Measurements from ENCODE around the gene RALGAPA1.

Gene RALGAPA1

DNA sequence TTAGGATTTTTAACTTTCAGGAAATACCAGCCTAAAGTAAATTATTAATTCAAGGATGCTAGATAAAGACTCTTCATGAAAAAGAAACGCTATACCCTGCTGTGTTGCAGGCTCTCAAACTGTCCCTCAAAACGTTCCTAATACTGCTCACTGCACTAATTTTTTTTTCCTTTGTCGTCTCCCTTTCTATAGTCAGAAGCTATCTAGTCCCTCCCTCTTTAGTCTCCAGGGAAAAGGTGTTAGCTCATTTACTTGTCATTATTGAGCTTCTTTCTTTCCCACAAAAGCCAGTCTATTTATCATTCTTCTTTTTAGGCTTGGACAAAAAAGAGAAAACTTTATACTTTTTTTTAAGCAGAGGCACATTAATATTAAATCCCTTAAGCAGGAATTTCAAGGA lies 305.4 kb downstream of the RALGAPA1 start:
- H3K27me3 ChIP-seq = peaks cover 12% of the 10 kb centered on the region
- H3K36me3 ChIP-seq = no peaks in the 10 kb centered on the region
- no peak overlapping the region for H3K4me3 ChIP-seq (ENCODE audit: low read depth in 1 of 2, low read length in 1 of 2)
- no peak overlapping the region for H3K27ac ChIP-seq
- TF ChIP-seq, protein P1, sequence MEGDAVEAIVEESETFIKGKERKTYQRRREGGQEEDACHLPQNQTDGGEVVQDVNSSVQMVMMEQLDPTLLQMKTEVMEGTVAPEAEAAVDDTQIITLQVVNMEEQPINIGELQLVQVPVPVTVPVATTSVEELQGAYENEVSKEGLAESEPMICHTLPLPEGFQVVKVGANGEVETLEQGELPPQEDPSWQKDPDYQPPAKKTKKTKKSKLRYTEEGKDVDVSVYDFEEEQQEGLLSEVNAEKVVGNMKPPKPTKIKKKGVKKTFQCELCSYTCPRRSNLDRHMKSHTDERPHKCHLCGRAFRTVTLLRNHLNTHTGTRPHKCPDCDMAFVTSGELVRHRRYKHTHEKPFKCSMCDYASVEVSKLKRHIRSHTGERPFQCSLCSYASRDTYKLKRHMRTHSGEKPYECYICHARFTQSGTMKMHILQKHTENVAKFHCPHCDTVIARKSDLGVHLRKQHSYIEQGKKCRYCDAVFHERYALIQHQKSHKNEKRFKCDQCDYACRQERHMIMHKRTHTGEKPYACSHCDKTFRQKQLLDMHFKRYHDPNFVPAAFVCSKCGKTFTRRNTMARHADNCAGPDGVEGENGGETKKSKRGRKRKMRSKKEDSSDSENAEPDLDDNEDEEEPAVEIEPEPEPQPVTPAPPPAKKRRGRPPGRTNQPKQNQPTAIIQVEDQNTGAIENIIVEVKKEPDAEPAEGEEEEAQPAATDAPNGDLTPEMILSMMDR (IDR thresholded peaks at IDR 0.05) = no peak
- no peaks in the 10 kb centered on the region for H3K9me3 ChIP-seq
- no peaks in the 10 kb centered on the region for H3K4me1 ChIP-seq (ENCODE audit: control insufficient read depth in 1 of 2, insufficient read depth in 1 of 2, low read depth in 1 of 2, low read length in 1 of 2)

- Histone ChIP-seq H3K36me3 (no peaks in the 10 kb centered on the region), H3K4me3 (ENCODE audit: low read depth in 1 of 2, low read length in 1 of 2) (no peak overlapping the region)
- TF ChIP-seq, protein P1 (IDR thresholded peaks at IDR 0.05) = no peak
Measured at GRCh38 chr14:35499180-35499579, 309.9 kb downstream of the RALGAPA1 start.

GRCh38 chr14:35495278-35495677 lies 313.8 kb downstream of the RALGAPA1 start:
- H3K27me3 ChIP-seq = no peaks in the 10 kb centered on the region

More at GRCh38 chr14:35499180-35499579, 309.9 kb downstream of the RALGAPA1 start:
- H3K4me1 ChIP-seq (ENCODE audit: control insufficient read depth in 1 of 2, insufficient read depth in 1 of 2, low read depth in 1 of 2, low read length in 1 of 2) = no peaks in the 10 kb centered on the region
- H3K27me3 ChIP-seq = peaks cover 8% of the 10 kb centered on the region
- no peak overlapping the region for H3K27ac ChIP-seq
- H3K9me3 ChIP-seq = no peaks in the 10 kb centered on the region

GRCh38 chr14:35492569-35493014 lies 316.5 kb downstream of the RALGAPA1 start:
- Histone ChIP-seq H3K4me1 (ENCODE audit: control insufficient read depth in 1 of 2, insufficient read depth in 1 of 2, low read depth in 1 of 2, low read length in 1 of 2) (no peaks in the 10 kb centered on the region), H3K36me3 (no peaks in the 10 kb centered on the region), H3K9me3 (no peaks in the 10 kb centered on the region), H3K27me3 (no peaks in the 10 kb centered on the region), H3K4me3 (ENCODE audit: low read depth in 1 of 2, low read length in 1 of 2) (no peak overlapping the region), H3K27ac (no peak overlapping the region)
- TF ChIP-seq, protein P1 (IDR thresholded peaks at IDR 0.05) = no peak

More at GRCh38 chr14:35495278-35495677, 313.8 kb downstream of the RALGAPA1 start:
- Histone ChIP-seq H3K27ac (no peak overlapping the region), H3K4me3 (ENCODE audit: low read depth in 1 of 2, low read length in 1 of 2) (no peak overlapping the region), H3K36me3 (no peaks in the 10 kb centered on the region), H3K4me1 (ENCODE audit: control insufficient read depth in 1 of 2, insufficient read depth in 1 of 2, low read depth in 1 of 2, low read length in 1 of 2) (no peaks in the 10 kb centered on the region), H3K9me3 (no peaks in the 10 kb centered on the region)
- TF ChIP-seq, protein P1 (IDR thresholded peaks at IDR 0.05) = no peak

All from neutrophil (primary cell).